Spleen (tissue), 11 donors: ENCODE data around the gene FASN. TPM values are rescaled to one million over a fixed set of nuclear protein-coding genes. Genes with fewer than 3 reads are reported as not detected.

ENCODE experiments used
- DNase-seq: peaks from one replicate; pipeline ENCODE4 v3.0.0-alpha.2; 2020
- H3K27ac ChIP-seq, 8 donors: fragments of 200-600 bp; sonication (generic) in 7 of 8; 1 replicate in 4 of 8; 2 replicates in 4 of 8; pipeline versions ENCODE4 v1.5.0 to v1.8.0; 2016 to 2021; ENCODE audit warnings: inconsistent platforms in 4 of 8, mild to moderate bottlenecking in 4 of 8, moderate library complexity in 1 of 8
- H3K27me3 ChIP-seq, 7 donors: fragments of 200-600 bp; sonication (generic) in 6 of 7; replicated peaks in 1 of 7; 1 replicate in 4 of 7; 2 replicates in 3 of 7; pipeline versions ENCODE4 v1.5.0 to v1.8.0; 2016 to 2021; ENCODE audit warnings: inconsistent platforms in 3 of 7, mild to moderate bottlenecking in 1 of 7
- H3K36me3 ChIP-seq, 6 donors: fragments of 200-600 bp; sonication (generic) in 5 of 6; 1 replicate in 4 of 6; 2 replicates in 2 of 6; pipeline versions ENCODE4 v1.5.0 to v1.8.0; 2016 to 2021; ENCODE audit warnings: inconsistent platforms in 2 of 6
- H3K4me1 ChIP-seq, 6 donors: fragments of 200-600 bp; sonication (generic) in 5 of 6; 1 replicate in 3 of 6; 2 replicates in 3 of 6; pipeline versions ENCODE4 v1.5.0 to v1.8.0; 2016 to 2021; ENCODE audit warnings: inconsistent platforms in 3 of 6
- H3K4me3 ChIP-seq, 8 donors: fragments of 200-600 bp; sonication (generic) in 7 of 8; 1 replicate in 4 of 8; 2 replicates in 4 of 8; pipeline versions ENCODE4 v1.5.0 to v1.8.0; 2016 to 2021; ENCODE audit warnings: inconsistent platforms in 4 of 8, mild to moderate bottlenecking in 4 of 8, moderate library complexity in 2 of 8
- H3K9me3 ChIP-seq, 8 donors: fragments of 200-600 bp; sonication (generic) in 7 of 8; 1 replicate in 4 of 8; 2 replicates in 4 of 8; pipeline versions ENCODE4 v1.5.0 to v1.8.0; 2016 to 2021; ENCODE audit warnings: inconsistent platforms in 4 of 8
- CTCF ChIP-seq, 11 experiments: fragments of 200-600 bp in 7 of 11; fragments of 450-650 bp in 4 of 11; sonication (generic) in 4 of 11; IDR thresholded peaks in 8 of 11; conservative IDR thresholded peaks in 3 of 11; 1 replicate in 7 of 11; 2 replicates in 4 of 11; pipeline versions ENCODE4 v1.4.0 to v1.8.0; 2016 to 2021; ENCODE audit warnings: antibody characterized with exemption in 11 of 11, inconsistent platforms in 4 of 11, mild to moderate bottlenecking in 1 of 11
- POLR2A ChIP-seq, 3 donors: fragments of 450-650 bp; IDR thresholded peaks; one replicate each; pipeline ENCODE4 v1.5.1; 2017; ENCODE audit warnings: antibody characterized with exemption in 3 of 3, mild to moderate bottlenecking in 1 of 3
- POLR2AphosphoS5 ChIP-seq, 3 donors: sonication (generic); formaldehyde crosslinking; IDR thresholded peaks; one replicate each; pipeline ENCODE4 v1.5.1; 2017; ENCODE audit warnings: antibody characterized with exemption in 3 of 3
- WGBS, 5 donors: extraction: QIAGEN DNeasy Blood & Tissue Kit in 3 of 5; methylation state at CpG; one replicate each; pipeline versions ENCODE4 v1.1.5 to v1.1.7; 2013 to 2018; 5-methylcytosine and 5-hydroxymethylcytosine counted together
- intact Hi-C: fragments of 100-400 bp; cut with DNase I; formaldehyde crosslinking; loops from one replicate; pipeline ENCODE4 v1.15.0; 2023; ENCODE audit warnings: low total_unique reads
- polyA plus RNA-seq, 3 donors: library from polyadenylated mRNA; stranded (reverse); fragments of 200-250 nt; gene quantifications; one replicate each; pipeline ENCODE4 v1.2.1, GENCODE V29; 2013
- total RNA-seq, 7 donors: library from RNA; depleted of rRNA in 3 of 7; stranded (reverse); fragments of >200 nt in 3 of 7; fragmentation: NEBNext Ultra II Directional in 4 of 7; extraction: Animal tissue kit (Norgen Biotek cat#: 25700) in 4 of 7; gene quantifications; one replicate each; pipeline versions ENCODE4 v1.1.0 to v1.2.1, GENCODE V29; 2016 to 2021
- donor health status: healthy with polysubstance abuse.
- donor health status: DM: no; HTN: no; CAD: no; lungs with moderate emphysema.
- donor health status: DM: no; HTN: no; CAD: no.
- donor health status: Bipolar disorder and iron deficiency.
- donor health status: healthy.
- donor health status: DM: no; HTN: no; CAD: no.
- donor health status: DM: yes; HTN: yes; CAD: no.

Gene FASN
- total and polyA plus RNA-seq, 10 donors = 9.3 to 45.2 (median 21.3) TPM

- Histone ChIP-seq H3K9me3 (no peaks in the 10 kb centered on the region), H3K4me1 (peaks cover 15 to 44% (median 29%) of the 10 kb centered on the region in 6 donors), H3K4me3 (peak overlapping the region in 1 of 8 donors; percentile 40), H3K27me3 (no peaks in the 10 kb centered on the region), H3K36me3 (peaks cover 0 to 9% (median 0%) of the 10 kb centered on the region in 6 donors), H3K27ac (peak overlapping the region in 4 of 8 donors; percentile 81 to 90 (median 88))
- intact Hi-C loops = loop anchor here (10.0 kb wide), 1 partner anchor 63 kb away; no protein-coding TSS in a partner anchor
- peak in 3 of 11 experiments; percentile 16 to 46 (median 25) for TF ChIP-seq CTCF (IDR thresholded peaks at IDR 0.05 in 8 of 11, conservative IDR thresholded peaks at IDR 0.05 in 3 of 11)
- TF ChIP-seq POLR2AphosphoS5 (IDR thresholded peaks at IDR 0.05) = no peak
- peak; percentile 74 for DNase-seq
- 84 to 90% (median 88%) methylated on average over 17 to 24 of the region's 24 CpGs for WGBS, 5 donors
Observed at GRCh38 chr17:82107341-82107860, 9.4 kb upstream of the FASN start.

- DNase-seq = peak; percentile 77
- no peak for TF ChIP-seq POLR2AphosphoS5 (IDR thresholded peaks at IDR 0.05)
- TF ChIP-seq POLR2A (IDR thresholded peaks at IDR 0.05) = no peak
- no peak for TF ChIP-seq CTCF (IDR thresholded peaks at IDR 0.05 in 8 of 11, conservative IDR thresholded peaks at IDR 0.05 in 3 of 11)
- intact Hi-C loops = loop anchor here (10.0 kb wide), 1 partner anchor 62 kb away; no protein-coding TSS in a partner anchor
- Histone ChIP-seq H3K4me3 (peak overlapping the region; percentile 2 to 68 (median 36)), H3K27ac (peak overlapping the region; percentile 76 to 90 (median 83)), H3K36me3 (peaks cover 0 to 3% (median 0%) of the 10 kb centered on the region in 6 donors), H3K4me1 (peaks cover 15 to 45% (median 31%) of the 10 kb centered on the region in 6 donors), H3K9me3 (no peaks in the 10 kb centered on the region), H3K27me3 (no peaks in the 10 kb centered on the region)
- 34 to 52% (median 48%) methylated on average over 5 to 9 of the region's 9 CpGs for WGBS, 5 donors
Observed at GRCh38 chr17:82106688-82107305, 8.8 kb upstream of the FASN start.

- peak; percentile 91 for DNase-seq
- no peaks in the 10 kb centered on the region for H3K27me3 ChIP-seq
- peaks cover 15 to 50% (median 35%) of the 10 kb centered on the region in 6 donors for H3K4me1 ChIP-seq
- peak overlapping the region; percentile 76 to 90 (median 83) for H3K27ac ChIP-seq
- intact Hi-C loops = loop anchor here (10.0 kb wide), 1 partner anchor 61 kb away; no protein-coding TSS in a partner anchor
- peak overlapping the region; percentile 2 to 68 (median 36) for H3K4me3 ChIP-seq
- TF ChIP-seq POLR2AphosphoS5 (IDR thresholded peaks at IDR 0.05) = peak; percentile 88 to 93 (median 89)
- peak in 1 of 3 donors; percentile 67 for TF ChIP-seq POLR2A (IDR thresholded peaks at IDR 0.05)
- TF ChIP-seq CTCF (IDR thresholded peaks at IDR 0.05 in 8 of 11, conservative IDR thresholded peaks at IDR 0.05 in 3 of 11) = peak in 10 of 11 experiments; percentile 14 to 65 (median 50)
- H3K36me3 ChIP-seq = no peaks in the 10 kb centered on the region
- no peaks in the 10 kb centered on the region for H3K9me3 ChIP-seq
- 12 to 24% (median 14%) methylated on average over 19 to 24 of the region's 24 CpGs for WGBS, 5 donors
Observed at GRCh38 chr17:82105882-82106687, 8.0 kb upstream of the FASN start.
